Measurements from ENCODE around the gene TFAP2A.

TFAP2A gene

DNA sequence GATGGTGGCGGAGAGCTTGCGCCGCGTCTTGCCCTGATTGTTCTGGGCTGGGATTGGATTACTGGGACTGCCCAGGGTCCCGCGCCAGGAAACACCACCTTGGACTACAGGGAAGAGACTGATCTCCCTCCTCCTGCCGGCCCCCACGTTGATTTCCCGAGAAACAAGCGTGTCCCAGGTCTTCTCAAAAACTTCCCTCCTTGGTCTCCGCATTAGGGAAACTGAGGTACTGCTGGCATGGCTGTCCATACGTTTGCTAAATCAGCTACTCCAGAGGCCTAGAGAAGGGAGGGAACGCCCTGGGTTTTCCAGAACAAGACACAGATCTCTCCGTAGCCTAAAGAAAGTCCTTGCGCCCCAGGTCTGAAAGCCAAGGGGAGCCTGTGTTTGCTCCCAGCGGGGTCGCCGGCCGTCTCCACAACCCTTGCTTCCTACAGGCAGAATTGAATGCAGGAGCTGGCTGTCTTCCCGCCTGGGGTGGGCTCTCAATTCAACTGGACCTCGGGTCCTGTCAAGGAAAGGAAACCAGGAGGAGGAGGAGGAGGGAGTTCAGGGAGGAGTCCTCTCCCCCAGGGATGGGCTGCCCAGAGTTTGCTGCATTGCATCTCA, 29.2 kb downstream of the TFAP2A start:
- FAIRE-seq (no peak), DNase-seq (ENCODE audit: insufficient read length, low spot score) (no peak)

DNA sequence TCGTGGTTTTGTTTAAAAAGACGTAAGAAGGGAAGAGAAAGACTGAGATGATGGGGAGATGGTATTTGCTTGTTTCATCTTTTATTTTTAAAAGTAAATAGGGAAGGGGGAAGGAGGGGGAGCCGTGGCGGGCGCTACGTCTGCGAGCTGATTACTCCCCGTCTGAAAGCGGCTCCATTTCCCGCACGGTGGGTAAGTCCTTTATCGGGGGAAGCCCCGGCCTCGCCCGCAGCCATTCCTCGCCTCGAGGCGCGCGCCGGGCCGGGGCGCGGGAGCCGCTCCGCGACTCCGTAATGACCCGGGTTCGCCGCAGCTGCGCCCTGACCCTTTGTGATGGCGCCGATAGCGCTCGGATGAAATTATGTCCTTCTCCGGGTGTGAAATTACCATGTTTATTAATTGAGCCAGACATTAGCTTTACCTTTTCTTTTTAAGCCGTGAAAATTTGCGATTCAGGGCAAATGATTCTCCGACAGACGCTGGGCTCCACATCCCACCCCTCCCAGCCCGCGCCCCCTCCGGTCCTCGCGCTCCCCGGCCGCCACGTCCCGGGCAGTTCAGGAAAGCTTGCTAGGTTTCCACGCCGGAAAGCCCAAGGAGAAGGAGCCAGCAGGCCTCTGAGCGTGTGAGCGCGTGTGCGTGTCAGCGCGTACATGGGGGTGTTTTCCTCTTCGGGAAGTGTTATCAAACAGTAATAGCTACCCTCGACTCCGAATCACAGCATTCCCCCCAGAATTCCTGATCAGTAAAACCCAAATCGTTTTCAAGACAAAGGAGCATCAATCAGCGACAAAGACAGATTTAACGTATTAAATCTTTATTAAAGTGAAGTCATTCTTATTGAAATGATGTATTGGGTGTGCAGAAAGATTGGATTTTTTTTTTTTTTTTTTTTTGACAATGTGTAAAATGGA, 30.0 kb downstream of the TFAP2A start:
- FAIRE-seq = no peak
- no peak for DNase-seq (ENCODE audit: insufficient read length, low spot score)

DNA sequence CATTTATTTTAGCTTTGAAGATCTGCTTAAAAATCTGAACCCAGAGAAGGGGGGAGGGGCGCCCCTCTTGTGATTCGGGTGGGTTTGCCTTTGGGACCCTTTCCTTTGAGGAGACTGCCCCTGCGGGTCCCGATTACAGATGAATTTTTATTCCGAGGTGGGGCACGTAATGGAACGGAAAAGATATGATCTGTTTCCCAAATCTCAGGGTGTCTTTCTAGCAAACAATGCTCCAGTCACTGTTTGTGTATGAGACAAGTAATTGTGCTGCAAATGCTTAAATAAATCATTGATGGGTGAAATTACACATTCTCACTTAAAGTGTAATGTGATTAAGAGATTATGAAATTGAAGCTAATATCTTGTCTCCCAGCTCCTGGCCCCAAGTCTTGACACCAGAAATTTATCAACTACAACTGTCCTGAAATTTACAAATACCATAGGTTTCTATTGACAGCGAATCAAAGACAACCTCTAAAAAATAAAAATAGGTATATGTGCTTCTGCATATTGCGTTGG, 30.7 kb downstream of the TFAP2A start:
- FAIRE-seq (no peak), DNase-seq (ENCODE audit: insufficient read length, low spot score) (no peak)

DNA sequence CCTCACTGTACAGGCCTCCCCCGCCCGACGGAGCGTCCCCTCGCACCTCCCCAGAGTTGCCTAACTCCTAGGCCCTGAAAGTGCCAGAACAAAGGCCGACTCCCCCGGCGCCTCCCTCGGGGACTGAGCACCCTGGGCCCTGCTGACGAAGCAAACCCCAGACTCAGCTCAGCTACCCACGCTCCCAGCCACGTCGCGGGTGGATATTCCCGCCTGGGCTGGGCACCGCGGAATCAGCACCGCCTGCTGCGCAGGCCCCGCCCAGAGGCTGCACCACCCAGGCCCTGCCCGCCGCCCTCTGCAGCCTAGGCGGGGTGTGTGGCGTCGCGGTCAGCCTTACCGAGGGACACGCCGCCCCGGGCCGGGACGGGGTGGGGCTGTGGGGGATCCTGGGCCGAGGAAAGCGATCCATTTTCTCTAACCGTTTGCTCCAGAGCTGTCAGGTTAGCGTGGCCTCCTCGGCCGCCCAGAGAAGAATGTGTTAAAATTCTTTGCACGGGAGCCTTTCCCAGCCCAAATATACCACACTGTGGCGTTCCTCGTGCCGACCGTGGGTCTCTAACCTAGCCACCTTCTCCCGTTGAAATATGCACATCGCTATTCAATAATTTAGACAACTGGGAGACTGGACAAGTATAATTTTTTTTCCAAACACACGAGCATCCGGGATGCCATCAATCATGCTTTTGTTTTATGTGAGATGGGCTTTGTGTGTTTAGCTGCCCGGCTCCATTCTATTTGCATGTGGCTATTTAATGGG, 31.4 kb downstream of the TFAP2A start:
- FAIRE-seq (no peak), DNase-seq (ENCODE audit: insufficient read length, low spot score) (no peak)

DNA sequence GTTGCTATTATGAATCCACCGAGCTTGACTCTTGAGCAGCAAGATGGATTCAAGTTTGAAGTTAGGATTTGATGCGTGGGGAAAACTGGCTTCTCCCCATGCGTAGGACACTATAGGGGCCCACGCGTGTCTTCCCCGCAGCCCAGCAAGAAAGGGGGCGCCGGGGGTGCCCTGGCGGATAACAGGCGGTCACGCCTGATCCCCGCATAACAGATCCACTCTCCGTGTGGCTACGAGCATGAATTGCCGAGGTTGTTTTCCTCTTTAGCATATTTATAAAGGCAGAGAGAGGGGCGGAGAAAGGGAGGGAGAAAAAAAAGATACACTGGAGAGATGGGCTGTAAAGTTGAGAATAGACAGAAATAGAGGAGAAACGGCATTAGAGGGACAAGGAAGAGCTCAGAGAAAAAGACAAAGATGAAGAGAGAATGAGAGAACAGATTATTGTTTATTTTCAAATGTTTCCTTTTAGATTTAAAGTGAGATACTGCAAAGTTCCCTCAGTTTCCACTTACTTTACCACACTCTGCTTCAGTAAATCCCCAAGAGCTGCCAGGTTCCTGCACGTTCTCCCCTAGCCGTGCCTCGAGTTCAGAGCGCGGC, 32.0 kb downstream of the TFAP2A start:
- DNase-seq (ENCODE audit: insufficient read length, low spot score) = no peak
- no peak for FAIRE-seq

DNA sequence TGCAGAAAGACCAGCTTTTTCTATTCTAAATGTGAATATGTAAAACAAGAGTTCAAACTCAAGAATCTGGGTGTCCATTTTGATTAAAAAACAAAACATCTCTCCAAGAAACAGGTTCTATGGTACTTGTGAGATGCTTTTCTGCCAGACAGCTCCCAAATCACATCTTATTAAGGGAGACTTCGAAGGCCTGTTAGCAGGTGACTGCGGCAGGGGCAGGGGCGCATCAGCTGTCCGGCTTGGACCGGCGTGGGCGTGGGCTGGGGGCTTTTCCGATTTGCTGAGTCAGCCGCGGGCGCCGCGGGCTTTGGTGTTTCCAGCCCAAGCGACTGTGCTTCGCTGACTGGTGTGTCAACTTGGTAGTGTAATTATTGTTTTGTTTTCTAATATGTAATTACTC, 32.6 kb downstream of the TFAP2A start:
- no peak for DNase-seq (ENCODE audit: insufficient read length, low spot score)
- FAIRE-seq = no peak

DNA sequence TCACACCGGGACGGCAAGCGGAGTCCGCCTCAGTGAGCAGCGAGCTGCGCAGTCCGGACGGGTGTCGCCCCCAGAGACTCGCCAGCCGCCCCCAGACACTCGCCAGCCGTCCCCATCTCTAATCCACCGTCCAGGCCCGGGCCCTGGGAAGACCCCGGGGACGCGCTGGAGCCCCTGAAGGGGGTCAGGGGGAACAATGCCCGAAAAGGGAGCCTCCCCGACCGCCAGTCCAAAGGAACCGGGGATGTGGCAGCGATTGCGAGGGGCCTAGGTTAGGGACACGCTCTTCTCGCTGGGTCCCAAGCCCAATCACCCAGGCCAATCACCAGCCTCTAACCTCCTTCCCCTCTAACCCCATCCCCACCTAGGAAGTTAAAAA, 33.1 kb downstream of the TFAP2A start:
- DNase-seq (ENCODE audit: insufficient read length, low spot score) = no peak
- no peak for FAIRE-seq

DNA sequence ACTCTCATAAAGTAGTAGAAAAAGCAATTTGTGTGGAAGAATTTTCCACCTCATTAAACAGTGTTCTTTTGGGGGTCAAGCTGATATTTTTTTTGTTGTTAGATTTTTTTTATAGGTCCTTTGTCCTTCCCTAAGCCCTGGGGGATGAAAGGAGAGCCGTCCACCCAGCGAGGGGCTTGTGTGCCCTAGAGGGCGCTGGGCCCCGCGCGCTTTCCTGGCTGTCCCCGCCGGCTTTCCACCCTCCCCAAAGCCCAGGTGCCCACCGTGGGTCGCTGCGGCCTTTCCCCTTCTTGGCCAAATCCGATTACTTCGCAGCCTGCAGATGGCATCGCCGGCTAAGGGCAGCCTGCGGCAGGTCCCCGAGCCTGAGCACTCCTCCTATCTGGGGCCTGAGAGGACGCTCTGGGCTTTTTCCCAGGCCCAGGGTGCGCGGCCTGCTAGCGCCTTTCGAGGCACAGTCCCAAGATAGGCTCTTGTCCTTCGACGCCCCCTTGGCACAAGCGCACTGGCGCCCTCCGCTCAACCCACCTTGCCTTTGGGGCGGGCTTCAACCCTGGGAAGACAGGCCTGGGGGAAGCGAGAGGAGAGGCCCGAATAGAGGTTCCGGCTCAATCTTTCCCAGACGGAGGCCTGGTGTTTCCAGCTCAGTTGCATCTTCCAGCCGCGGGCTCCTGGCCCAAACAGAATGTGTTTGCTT, 33.6 kb downstream of the TFAP2A start:
- no peak for FAIRE-seq

DNA sequence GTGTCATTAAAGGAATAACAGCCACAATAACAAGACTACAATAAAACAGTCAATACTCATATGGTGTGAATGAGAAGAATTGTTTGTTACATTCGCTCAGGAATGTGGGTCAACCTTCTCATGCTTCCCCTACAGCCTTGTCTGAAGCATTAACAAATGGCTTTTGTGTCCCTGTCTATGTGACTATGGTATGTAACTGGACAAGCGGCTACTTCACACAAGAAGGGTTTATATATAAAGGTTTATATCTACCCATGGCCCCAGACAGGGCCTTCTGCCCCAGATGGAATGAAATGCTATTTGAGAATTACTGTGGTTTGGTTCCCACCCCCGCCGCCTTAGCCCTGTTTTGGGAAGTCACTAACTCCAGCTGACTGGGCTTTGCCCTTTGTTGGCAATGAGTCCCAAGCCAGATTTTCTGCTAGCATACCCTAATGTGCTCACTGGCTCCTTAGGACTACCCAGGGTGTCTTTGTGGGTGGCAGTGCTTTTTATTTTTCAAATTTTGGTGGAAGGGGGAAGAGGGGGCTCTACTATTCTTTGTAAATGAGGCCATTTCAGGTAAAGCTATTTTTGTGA, 39.4 kb downstream of the TFAP2A start:
- FAIRE-seq (no peak), DNase-seq (ENCODE audit: insufficient read length, low spot score) (no peak)

More for the DNA sequence above, 33.6 kb downstream of the TFAP2A start:
- no peak for DNase-seq (ENCODE audit: insufficient read length, low spot score)

DNA sequence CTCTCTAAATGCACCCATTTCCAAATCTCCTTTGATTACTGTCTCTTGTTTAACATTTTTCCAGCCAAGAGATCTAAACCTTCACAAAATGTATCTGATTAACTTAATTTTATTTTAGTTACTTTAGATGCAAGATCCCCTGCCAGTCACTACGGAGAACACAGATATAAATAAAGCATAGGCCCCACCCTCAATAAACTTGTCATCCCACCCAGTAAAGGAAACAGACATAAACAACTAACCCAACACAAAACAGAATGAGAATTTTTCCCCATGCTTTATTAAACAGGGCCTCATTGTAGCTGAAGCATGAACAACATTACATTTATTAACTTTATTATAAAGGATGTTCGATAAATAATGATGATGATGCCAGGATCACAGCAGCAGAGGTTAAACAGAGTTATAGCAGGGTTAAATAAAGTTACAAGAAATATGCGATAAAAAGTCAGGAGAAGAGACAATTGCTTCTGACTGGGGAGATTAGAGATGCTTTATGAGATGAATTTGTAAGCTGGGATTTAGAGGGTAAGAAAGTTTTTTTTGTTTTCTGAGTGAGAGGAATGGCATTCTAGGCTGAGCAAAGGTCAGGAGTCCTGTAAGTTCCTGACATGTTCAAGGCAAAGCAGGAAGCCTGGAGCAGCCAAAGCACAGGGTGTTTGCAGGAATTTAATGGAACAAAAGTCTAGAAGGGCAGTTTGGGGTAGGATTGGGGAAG, 41.1 kb downstream of the TFAP2A start:
- FAIRE-seq (no peak), DNase-seq (ENCODE audit: insufficient read length, low spot score) (peak; percentile 59)

DNA sequence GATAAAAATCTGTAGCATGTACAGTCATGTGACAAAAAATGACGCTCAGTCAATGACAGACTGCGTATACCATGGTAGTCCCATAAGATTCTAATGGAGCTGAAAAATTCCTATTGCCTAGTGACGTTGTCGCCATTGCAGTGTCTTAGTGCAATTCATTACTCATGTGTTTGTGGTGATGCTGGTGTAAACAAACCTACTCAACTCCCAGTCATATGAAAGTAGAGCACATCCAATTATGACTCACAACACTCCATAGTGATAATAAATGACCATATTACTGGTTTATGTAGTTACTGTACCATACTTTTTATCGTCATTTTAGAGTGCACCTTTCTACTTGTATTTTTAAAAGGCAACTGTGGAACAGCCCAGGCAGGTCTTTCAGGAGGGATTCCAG, 45.0 kb downstream of the TFAP2A start:
- DNase-seq (ENCODE audit: insufficient read length, low spot score) (peak; percentile 38), FAIRE-seq (peak; percentile 68)

DNA sequence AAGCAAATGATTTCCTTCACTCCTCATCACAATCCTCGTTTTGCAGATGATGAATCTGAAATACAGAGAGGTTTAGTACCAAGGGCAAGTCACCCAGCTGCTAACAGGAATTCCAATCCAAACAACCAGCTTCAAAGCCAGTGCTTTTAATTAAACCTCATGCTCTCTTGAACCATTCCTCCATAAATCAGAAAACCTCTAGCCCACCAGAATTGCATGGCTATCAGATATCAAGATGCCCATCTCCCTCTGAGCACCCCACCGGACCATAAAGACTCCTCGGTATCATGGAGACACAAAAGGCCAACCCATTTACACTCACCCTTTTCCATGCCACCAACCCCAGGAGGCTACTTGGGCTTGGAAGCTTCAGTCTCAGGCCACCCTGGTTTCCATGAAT, 46.0 kb downstream of the TFAP2A start:
- DNase-seq (ENCODE audit: insufficient read length, low spot score) (no peak), FAIRE-seq (peak; percentile 49)

DNA sequence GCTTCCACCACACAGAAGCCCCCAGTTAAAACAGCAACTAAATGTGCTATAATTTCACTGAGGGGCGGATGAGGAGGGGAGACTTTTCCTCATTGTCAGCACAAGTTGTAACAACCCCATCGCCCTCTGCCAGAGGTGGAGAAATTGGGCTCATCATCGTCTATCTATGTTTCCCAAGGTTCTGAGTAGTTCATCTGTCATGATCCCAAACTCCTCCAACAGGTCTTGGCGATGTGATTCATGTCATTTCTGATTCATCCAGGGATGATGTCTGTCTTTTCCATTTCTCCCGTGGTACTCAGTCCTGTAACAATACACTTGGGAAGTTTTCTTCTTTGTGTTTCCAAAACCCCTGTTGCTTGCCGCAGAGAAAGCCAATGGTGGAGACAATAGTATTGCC, 51.0 kb downstream of the TFAP2A start:
- FAIRE-seq = no peak
- no peak for DNase-seq (ENCODE audit: insufficient read length, low spot score)

DNA sequence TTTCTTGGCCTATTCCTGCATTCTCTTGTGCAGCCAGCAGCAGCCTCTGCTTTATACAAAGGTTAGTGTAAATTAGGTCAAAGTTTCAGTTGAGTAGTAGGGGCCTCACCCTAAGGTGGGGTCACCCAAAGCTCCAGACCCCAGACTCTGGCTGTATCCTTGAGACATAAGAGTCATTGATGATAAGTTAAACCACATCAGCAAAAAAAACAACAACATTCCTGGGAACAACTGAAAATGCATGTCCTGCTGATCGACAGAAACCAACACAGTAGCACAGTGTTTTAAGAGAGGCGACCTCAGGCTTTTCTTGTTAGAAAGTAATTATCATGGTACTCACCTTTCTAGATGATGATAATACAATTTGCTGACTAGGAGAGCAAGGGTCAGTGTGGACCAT, 52.6 kb downstream of the TFAP2A start:
- DNase-seq (ENCODE audit: insufficient read length, low spot score) (no peak), FAIRE-seq (no peak)

DNA sequence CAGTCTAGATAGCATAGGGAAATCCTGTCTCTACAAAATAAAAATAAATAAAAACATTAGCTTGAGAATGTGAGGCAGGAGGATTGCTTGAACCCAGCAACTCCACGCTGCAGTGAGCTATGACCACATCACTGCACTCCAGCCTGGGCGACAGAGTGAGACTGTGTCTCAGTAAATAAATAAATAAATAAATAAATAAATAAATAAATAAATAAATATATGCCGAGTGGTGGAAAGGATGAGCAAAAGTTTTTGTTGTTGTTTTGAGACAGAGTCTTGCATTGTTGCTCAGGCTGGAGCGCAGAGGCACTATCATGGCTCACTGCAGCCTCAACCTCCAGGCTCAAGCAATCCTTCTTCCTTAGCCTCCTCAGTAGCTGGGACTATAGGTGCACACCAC, 53.4 kb downstream of the TFAP2A start:
- DNase-seq (ENCODE audit: insufficient read length, low spot score) (no peak), FAIRE-seq (no peak)

DNA sequence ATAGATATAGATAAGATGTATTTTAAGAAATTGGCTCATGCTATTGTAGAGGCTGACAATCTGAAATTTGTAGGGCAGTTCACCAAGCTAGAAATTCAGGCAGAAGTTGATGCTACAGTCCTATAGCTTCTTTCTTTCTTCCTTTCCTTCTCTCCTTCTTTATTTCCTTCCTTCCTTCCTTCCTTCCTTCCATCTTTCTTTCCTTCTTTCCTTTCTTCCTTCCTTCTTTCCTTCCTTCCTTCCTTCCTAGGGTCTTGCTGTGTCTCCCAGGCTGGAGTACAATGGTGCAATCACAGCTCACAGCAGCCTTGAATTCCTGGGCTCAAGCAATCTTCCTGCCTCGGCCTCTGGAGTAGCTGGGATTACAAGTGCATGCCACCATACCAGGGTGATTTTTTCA, 55.3 kb downstream of the TFAP2A start:
- FAIRE-seq = no peak
- no peak for DNase-seq (ENCODE audit: insufficient read length, low spot score)

DNA sequence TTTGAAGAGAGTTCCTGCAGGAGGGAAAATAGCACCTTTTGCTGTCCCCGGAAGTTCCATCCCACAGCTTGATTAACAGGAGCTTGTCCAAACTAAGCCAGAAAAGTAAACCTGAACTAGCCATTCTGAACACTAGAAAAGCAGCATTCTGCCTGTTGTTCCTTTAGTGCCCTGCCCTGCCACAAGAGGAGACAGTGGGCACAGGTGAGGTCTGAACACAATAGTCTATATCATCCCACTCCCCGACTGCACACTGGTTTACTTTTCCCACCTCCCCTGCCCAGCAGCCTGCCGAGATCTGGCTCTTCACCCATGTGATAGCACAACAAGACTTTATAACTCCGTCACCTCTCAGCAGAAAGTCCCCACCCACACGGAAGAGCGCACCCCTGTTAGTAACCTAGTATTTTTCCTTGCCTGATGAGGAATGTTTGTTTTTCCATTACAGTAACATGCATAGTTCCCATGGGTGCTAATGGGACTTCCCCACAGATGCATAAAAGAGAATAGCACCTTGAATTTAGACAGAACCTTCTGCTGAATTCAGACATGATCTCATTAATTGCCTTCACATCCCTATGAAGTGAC, 59.7 kb downstream of the TFAP2A start:
- no peak for DNase-seq (ENCODE audit: insufficient read length, low spot score)
- FAIRE-seq = no peak

DNA sequence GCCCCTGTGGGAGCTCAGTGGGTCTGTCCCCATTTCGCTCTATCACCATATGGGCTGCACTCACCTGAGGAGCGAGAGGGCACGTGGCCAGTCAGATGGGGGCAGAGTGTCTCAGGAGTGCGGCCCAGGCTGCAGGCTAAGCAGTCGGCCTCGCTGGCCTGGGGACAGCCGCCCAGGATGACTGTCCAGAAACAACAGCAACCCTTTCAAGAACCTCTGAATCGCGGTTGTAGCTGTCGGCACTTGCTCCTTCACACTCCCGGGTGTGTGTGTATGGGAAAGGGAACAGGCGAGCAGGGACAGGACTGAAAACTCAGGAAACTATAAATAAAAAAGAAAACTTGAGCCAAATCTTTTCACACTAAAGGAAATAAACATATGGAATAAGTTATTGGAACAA, 63.1 kb downstream of the TFAP2A start:
- DNase-seq (ENCODE audit: insufficient read length, low spot score) (no peak), FAIRE-seq (no peak)

DNA sequence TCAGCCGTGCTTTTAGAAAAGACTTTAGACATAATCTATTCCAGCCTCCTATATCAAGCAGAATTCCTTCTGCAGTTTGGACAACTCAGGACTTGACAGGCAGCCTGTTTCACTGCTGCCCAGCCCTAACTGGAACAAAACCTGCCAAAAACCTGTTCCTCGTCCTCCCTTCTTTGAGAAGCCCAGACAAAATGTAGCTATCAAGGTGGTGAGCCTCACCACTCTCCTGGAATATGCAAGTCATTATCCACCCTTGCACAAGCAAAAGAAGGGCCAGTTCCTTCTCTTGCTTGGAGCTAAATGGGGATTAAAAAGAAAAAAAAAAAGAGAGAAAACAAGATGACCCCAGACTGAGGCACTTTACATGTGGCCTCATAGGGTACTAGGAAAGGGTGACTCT, 64.2 kb downstream of the TFAP2A start:
- no peak for FAIRE-seq
- DNase-seq (ENCODE audit: insufficient read length, low spot score) = no peak
